ENCODE results near the gene NRG2.

- TF ChIP-seq SIRT6 (IDR thresholded peaks at IDR 0.05; ENCODE audit: low read length) (no peak), SP4 (IDR thresholded peaks at IDR 0.05; ENCODE audit: low read length) (no peak), POLR2A (IDR thresholded peaks at IDR 0.05; ENCODE audit: control extremely low read depth in 1 of 2, low read depth in 2 of 2, low read length in 2 of 2) (no peak), BRCA1 (IDR thresholded peaks at IDR 0.05; ENCODE audit: low read depth, low read length) (no peak)
Observed at GRCh38 chr5:139925216-139925562, 117.9 kb downstream of the NRG2 start.

Measured in H1 (cell line).